ENCODE data around the gene OR10V1. TPM values are rescaled to one million over a fixed set of nuclear protein-coding genes. Genes with fewer than 3 reads are reported as not detected.

The OR10V1 gene
- total and polyA plus RNA-seq, 2 of the 4 experiments (the other 2 are of a cell fraction), result not detected

GRCh38 chr11:59692915-59693314 lies 20.7 kb downstream of the OR10V1 start:
- no peak overlapping the region for H2AFZ ChIP-seq (replicated peaks; ENCODE audit: low read length, poor library complexity)
- in situ Hi-C loops (cut with MboI; ENCODE audit: low sequenced_read_pairs) (no loop called here), intact Hi-C loops (cut with micrococcal nuclease) (no loop called here), dilution Hi-C loops (cut with HindIII; ENCODE audit: low sequenced_read_pairs, unreplicated experiment) (no loop called here)
- ChIA-PET POLR2A (ENCODE audit: unreplicated experiment) (no interaction called here), CTCF (interaction anchor here (1.4 kb wide), 1 partner anchor 13 kb away, joined by 3 read pairs; no protein-coding TSS in a partner anchor)
- H2AK5ac ChIP-seq (ENCODE audit: low read depth, low read length), result no peak overlapping the region
- H4K91ac ChIP-seq (ENCODE audit: insufficient read depth, low read depth, low read length), result no peak overlapping the region
- ATAC-seq (ENCODE audit: low read depth), result no peak
- no peaks in the 10 kb centered on the region for H3K36me3 ChIP-seq (ENCODE audit: control insufficient read depth, insufficient read depth, low read length)
- no peak overlapping the region for H3K27ac ChIP-seq (ENCODE audit: insufficient read depth, low read length)
- H3K9ac ChIP-seq (ENCODE audit: low read depth, low read length), result no peak overlapping the region
- H2BK120ac ChIP-seq (ENCODE audit: low read depth, low read length), result no peak overlapping the region
- BruUV-seq (replicated peaks), result no TSS peak
- no peaks in the 10 kb centered on the region for H3K27me3 ChIP-seq (ENCODE audit: control insufficient read depth, insufficient read depth, low read length)
- H3K79me1 ChIP-seq (ENCODE audit: low read depth in 1 of 2, low read length in 2 of 2), result no peaks in the 10 kb centered on the region
- no peak overlapping the region for H2BK20ac ChIP-seq (ENCODE audit: low read depth, low read length)
- no peak overlapping the region for H3K18ac ChIP-seq (ENCODE audit: low read depth, low read length)
- TF ChIP-seq, protein P1, sequence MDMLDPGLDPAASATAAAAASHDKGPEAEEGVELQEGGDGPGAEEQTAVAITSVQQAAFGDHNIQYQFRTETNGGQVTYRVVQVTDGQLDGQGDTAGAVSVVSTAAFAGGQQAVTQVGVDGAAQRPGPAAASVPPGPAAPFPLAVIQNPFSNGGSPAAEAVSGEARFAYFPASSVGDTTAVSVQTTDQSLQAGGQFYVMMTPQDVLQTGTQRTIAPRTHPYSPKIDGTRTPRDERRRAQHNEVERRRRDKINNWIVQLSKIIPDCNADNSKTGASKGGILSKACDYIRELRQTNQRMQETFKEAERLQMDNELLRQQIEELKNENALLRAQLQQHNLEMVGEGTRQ (IDR thresholded peaks at IDR 0.05; ENCODE audit: low read depth, low read length), result no peak
- TF ChIP-seq RCOR1 (IDR thresholded peaks at IDR 0.05; ENCODE audit: insufficient replicate concordance, low read length) (no peak), NFE2L2 (IDR thresholded peaks at IDR 0.05; ENCODE audit: low read depth, low read length) (no peak), RAD21 (IDR thresholded peaks at IDR 0.05; ENCODE audit: low read length) (no peak), CHD1 (IDR thresholded peaks at IDR 0.05; ENCODE audit: low read depth, low read length) (no peak), FOS (IDR thresholded peaks at IDR 0.05; ENCODE audit: low read depth, low read length) (no peak), MAZ (IDR thresholded peaks at IDR 0.05; ENCODE audit: borderline replicate concordance, low read depth, low read length) (no peak), MAFK (IDR thresholded peaks at IDR 0.05; ENCODE audit: low read depth, low read length) (no peak), CEBPB (IDR thresholded peaks at IDR 0.05; ENCODE audit: low read depth, low read length) (no peak), SMC3 (IDR thresholded peaks at IDR 0.05; ENCODE audit: low read depth, low read length) (no peak), ELK1 (IDR thresholded peaks at IDR 0.05; ENCODE audit: borderline replicate concordance, low read depth, low read length) (no peak), BHLHE40 (IDR thresholded peaks at IDR 0.05; ENCODE audit: low read depth, low read length) (no peak), RFX5 (IDR thresholded peaks at IDR 0.05; ENCODE audit: low read depth, low read length) (no peak), CTCF (conservative IDR thresholded peaks at IDR 0.05; ENCODE audit: low read depth, low read length) (no peak), POLR2A (IDR thresholded peaks at IDR 0.05; ENCODE audit: low read depth, low read length) (no peak), MXI1 (IDR thresholded peaks at IDR 0.05; ENCODE audit: borderline replicate concordance, low read depth, low read length) (no peak)
- no peak overlapping the region for H2AK9ac ChIP-seq (replicated peaks; ENCODE audit: low read depth, low read length, poor library complexity)
- no peak overlapping the region for H3K4ac ChIP-seq (ENCODE audit: low read depth, low read length)
- no peak overlapping the region for H3K14ac ChIP-seq (replicated peaks; ENCODE audit: low read depth, low read length)
- no peak overlapping the region for H2BK15ac ChIP-seq (ENCODE audit: low read depth, low read length)
- no peak overlapping the region for H4K5ac ChIP-seq (ENCODE audit: low read depth, low read length)
- no peaks in the 10 kb centered on the region for H4K20me1 ChIP-seq (ENCODE audit: insufficient read depth, low read length)
- no peak overlapping the region for H3K56ac ChIP-seq (ENCODE audit: extremely low read depth, insufficient read depth, low read length)
- no peak for DNase-seq
- H3K9me3 ChIP-seq (ENCODE audit: control insufficient read depth, insufficient read depth, low read length), result peaks cover 3% of the 10 kb centered on the region
- H3K4me2 ChIP-seq (ENCODE audit: low read depth, low read length), result no peak overlapping the region
- H2BK5ac ChIP-seq (ENCODE audit: low read depth, low read length, poor library complexity, severe bottlenecking), result no peak overlapping the region
- no peak overlapping the region for H3K23ac ChIP-seq (ENCODE audit: low read depth, low read length)
- no peak overlapping the region for H3K4me3 ChIP-seq (ENCODE audit: insufficient read depth, low read depth, low read length)
- no peak overlapping the region for H4K8ac ChIP-seq (ENCODE audit: low read depth in 2 of 2, low read length in 2 of 2)
- no peaks in the 10 kb centered on the region for H3K4me1 ChIP-seq (ENCODE audit: control insufficient read depth, insufficient read depth, low read length)
- no peaks in the 10 kb centered on the region for H3K9me1 ChIP-seq (ENCODE audit: insufficient read depth, low read length)
